Activated CD8-positive, alpha-beta memory T cell treated with anti-CD3 and anti-CD28 coated beads, Interleukin-2, amount 10 ng/mL, durations not matched to agents 7 days and 5 days (primary cell): ENCODE results near the gene FYB1. TPM values are rescaled to one million over a fixed set of nuclear protein-coding genes. Genes with fewer than 3 reads are reported as not detected.
"Not testable (repeated sequence)": the region's sequence is repeated elsewhere in the genome, so short reads cannot be mapped to it uniquely, and the experiment has no call there.

Experiments used
- ATAC-seq: fragments of 150-1000 bp; cut with Tn5 transposase; one replicate; pipeline ENCODE4 v1.10.0; 2021; ENCODE audit warnings: moderate library complexity
- CTCF ChIA-PET: fragments of 350-600 bp; sonication (Branson Sonifier 250); formaldehyde crosslinking; loops from one replicate; lab custom pipeline; 2021; ENCODE audit warnings: antibody characterized with exemption; lab: Charles Lee
- DNase-seq: peaks from one replicate; pipeline ENCODE4 v3.0.0-alpha.2; 2020
- H3K27ac Mint-ChIP-seq: one replicate; pipeline ENCODE4 v1.8.0; 2021; ENCODE audit warnings: mild to moderate bottlenecking, mixed read lengths
- H3K27me3 Mint-ChIP-seq: one replicate; pipeline ENCODE4 v1.8.0; 2021; ENCODE audit warnings: mixed read lengths
- H3K36me3 Mint-ChIP-seq: one replicate; pipeline ENCODE4 v1.8.0; 2021; ENCODE audit warnings: mild to moderate bottlenecking, mixed read lengths
- H3K4me1 Mint-ChIP-seq: one replicate; pipeline ENCODE4 v1.8.0; 2021; ENCODE audit warnings: mixed read lengths
- H3K4me3 Mint-ChIP-seq: one replicate; pipeline ENCODE4 v1.8.0; 2021; ENCODE audit warnings: mild to moderate bottlenecking, moderate library complexity, mixed read lengths
- H3K9me3 Mint-ChIP-seq: one replicate; pipeline ENCODE4 v1.8.0; 2022; ENCODE audit warnings: low read depth, mixed read lengths
- total RNA-seq, 2 experiments: library from RNA; stranded (reverse); gene quantifications; one replicate each; pipeline ENCODE4 v1.2.3, GENCODE V29; 2021

Gene FYB1
- total RNA-seq, 2 experiments from 2014 or later = 198 to 270 TPM

DNA sequence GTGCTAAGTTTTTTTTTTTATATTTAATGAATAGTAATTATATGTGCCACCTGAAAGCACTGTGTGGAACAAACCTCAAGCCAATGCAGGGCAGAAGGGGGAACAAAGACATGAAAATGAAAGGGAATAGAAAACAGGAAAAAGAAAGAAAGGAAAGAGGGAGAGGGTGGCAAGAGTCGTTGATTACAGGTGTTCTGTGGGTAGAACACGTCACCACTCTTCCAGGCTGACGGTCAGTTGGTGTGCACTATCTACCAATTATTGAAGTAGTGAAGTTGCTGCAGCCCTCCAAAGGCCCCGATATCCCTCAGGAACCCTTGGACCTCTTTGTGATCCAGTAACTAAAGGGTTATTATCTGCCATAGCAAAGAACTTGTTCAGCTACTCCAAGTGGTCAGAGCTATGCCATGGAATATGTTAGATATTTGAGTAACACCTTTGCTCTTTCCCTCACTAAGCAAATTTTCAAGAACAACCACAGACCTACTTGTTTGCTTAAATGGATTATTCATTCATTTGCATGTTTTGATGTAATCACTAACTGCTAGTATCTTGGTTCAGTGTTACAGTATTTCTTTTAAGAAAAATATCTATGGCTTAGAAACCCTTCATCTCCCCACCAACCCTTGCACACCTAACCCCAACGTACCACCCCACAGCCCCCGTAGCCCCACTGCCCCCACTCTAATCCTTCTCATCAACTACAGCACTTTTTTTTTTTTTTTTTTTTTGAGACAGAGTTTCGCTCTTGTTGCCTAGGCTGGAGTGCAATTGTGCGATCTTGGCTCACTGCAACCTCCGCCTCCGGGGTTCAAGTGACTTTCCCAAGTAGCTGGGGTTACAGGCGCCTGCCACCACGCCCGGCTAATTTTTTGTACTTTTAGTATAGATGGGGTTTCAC lies 31.3 kb downstream of the FYB1 start:
- DNase-seq (peak; percentile 52), ATAC-seq (peak; percentile 21)
- H3K27me3 Mint-ChIP-seq = no peaks in the 10 kb centered on the region
- peaks cover 85% of the 10 kb centered on the region for H3K4me1 Mint-ChIP-seq
- peak overlapping the region; percentile 88 for H3K27ac Mint-ChIP-seq
- H3K36me3 Mint-ChIP-seq = peaks cover 26% of the 10 kb centered on the region
- CTCF ChIA-PET = interaction anchor here (1.0 to 8.8 kb wide), 9 partner anchors 8 to 95 kb away, joined by 3 to 91 read pairs (median 8); partner anchors contain the start of gene FYB1
- H3K9me3 Mint-ChIP-seq = no peaks in the 10 kb centered on the region
- peak overlapping the region; percentile 65 for H3K4me3 Mint-ChIP-seq

DNA sequence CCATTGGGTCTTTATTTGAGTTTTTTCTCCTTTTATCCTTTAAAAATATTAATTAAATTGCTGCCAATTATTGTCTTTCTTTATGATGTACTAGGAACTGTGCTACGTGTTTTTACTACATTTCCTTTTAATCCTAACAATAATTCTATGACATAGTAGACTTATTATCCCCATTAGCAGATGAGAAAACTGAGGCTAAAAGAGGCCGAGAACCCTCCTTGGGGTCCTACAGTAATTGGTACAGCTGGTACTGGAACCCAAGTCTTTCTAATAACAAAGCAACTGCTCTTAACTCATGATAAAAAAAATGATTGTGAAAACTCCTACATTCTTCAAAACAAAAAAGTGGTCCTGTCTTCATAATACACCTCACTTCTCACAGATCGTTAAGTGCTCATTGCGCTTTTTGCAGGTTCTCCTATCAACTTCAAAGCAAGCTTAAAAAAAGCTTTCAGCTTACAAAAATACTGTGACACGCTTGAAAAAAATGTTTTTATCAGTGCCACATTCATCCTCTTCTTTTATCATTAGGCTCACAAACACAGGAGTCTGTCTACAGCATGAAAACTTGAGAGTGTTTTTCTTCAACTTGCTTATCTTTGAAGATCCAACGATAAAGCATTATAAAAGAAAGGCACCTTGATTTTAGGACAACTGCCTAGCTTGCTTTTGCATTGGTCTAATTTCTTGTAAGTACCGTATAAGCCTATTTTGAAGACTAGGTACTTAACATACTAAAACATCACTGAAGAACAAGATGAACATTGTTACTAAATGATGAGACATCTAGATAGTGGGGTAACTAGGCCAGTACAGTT lies 32.4 kb downstream of the FYB1 start:
- Mint-ChIP-seq H3K27me3 (no peaks in the 10 kb centered on the region), H3K9me3 (no peaks in the 10 kb centered on the region), H3K4me3 (peak overlapping the region; percentile 65), H3K27ac (peak overlapping the region; percentile 88), H3K4me1 (peaks cover 86% of the 10 kb centered on the region), H3K36me3 (peaks cover 30% of the 10 kb centered on the region)
- DNase-seq (no peak), ATAC-seq (peak; percentile 4)
- CTCF ChIA-PET = interaction anchor here (0.7 to 8.3 kb wide), 11 partner anchors 9 to 110 kb away, joined by 3 to 91 read pairs (median 6); no protein-coding TSS in a partner anchor

DNA sequence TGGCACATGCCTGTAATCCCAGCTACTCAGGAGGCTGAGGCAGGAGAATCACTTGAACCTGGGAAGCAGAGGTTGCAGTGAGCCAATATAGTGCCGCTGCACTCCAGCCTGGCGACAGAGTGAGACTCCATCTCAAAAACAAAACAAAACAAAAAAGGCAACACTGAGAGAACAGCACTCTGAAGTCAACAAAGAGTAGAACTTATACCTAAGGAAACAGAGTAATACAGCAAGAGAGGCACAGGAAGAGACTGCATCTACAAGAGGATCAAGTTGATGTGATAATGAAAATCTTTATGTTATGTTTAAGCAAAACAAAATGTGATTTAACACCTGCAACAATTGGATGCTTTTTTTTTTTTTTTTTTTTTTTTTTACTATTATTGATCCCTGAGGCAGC lies 33.1 kb downstream of the FYB1 start:
- peaks cover 86% of the 10 kb centered on the region for H3K4me1 Mint-ChIP-seq
- H3K36me3 Mint-ChIP-seq = peaks cover 35% of the 10 kb centered on the region
- peak; percentile 25 for ATAC-seq
- H3K27ac Mint-ChIP-seq = peak overlapping the region; percentile 90
- H3K4me3 Mint-ChIP-seq = peak overlapping the region; percentile 74
- no peaks in the 10 kb centered on the region for H3K27me3 Mint-ChIP-seq
- H3K9me3 Mint-ChIP-seq = no peaks in the 10 kb centered on the region
- DNase-seq = no peak
- CTCF ChIA-PET = interaction anchor here (1.1 to 8.3 kb wide), 9 partner anchors 8 to 31 kb away, joined by 3 to 91 read pairs (median 6); no protein-coding TSS in a partner anchor

DNA sequence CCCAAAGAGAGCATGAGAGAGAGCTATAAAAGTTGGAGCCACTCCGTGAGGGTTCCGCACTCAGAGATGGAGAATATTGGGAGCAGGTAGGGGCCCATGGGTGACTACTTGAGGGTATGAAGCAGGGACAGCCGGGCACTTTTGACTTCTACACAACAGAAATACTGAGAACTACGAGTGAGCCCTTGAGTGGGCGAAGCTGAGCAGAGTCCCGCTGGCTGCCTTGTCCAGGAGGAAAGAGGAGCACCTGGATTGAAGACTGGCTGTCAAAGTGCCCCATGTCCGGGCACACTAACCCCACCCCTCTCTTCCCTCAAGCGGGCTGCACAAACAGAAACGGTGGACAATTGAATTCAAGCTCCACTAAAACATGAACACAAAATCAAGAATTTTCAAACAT lies 33.6 kb downstream of the FYB1 start:
- DNase-seq (no peak), ATAC-seq (no peak)
- H3K4me3 Mint-ChIP-seq = peak overlapping the region; percentile 74
- H3K27me3 Mint-ChIP-seq = no peaks in the 10 kb centered on the region
- H3K27ac Mint-ChIP-seq = peak overlapping the region; percentile 90
- H3K9me3 Mint-ChIP-seq = no peaks in the 10 kb centered on the region
- peaks cover 86% of the 10 kb centered on the region for H3K4me1 Mint-ChIP-seq
- H3K36me3 Mint-ChIP-seq = peaks cover 37% of the 10 kb centered on the region
- CTCF ChIA-PET = interaction anchor here (0.9 to 8.3 kb wide), 8 partner anchors 8 to 32 kb away, joined by 3 to 91 read pairs (median 4); no protein-coding TSS in a partner anchor

DNA sequence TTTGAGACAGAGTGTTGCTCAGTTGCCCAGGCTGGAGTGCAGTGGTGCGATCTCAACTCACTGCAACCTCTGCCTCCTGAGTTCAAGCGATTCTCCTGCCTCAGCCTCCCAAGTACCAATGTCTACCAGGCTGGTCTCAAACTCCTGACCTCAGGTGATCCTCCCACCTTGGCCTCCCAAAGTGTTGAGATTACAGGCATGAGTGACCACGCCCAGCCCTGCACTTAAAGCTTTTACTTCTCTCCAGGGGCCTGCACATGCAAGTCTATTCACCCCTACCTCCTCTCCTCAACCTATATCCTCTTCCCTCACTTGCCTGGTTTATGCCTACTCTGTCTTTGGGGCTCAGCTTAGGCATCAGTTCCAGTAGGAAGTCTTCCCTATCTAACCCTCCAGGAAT lies 39.8 kb downstream of the FYB1 start:
- not testable (repeated sequence) for ATAC-seq, H3K9me3 Mint-ChIP-seq, DNase-seq, H3K27me3 Mint-ChIP-seq
- Mint-ChIP-seq H3K36me3 (peaks cover 46% of the 10 kb centered on the region), H3K4me3 (peak overlapping the region; percentile 68), H3K27ac (peak overlapping the region; percentile 90), H3K4me1 (peaks cover 91% of the 10 kb centered on the region)
- CTCF ChIA-PET = interaction anchor here (1.1 to 8.6 kb wide), 7 partner anchors 9 to 37 kb away, joined by 3 to 91 read pairs (median 8); no protein-coding TSS in a partner anchor

DNA sequence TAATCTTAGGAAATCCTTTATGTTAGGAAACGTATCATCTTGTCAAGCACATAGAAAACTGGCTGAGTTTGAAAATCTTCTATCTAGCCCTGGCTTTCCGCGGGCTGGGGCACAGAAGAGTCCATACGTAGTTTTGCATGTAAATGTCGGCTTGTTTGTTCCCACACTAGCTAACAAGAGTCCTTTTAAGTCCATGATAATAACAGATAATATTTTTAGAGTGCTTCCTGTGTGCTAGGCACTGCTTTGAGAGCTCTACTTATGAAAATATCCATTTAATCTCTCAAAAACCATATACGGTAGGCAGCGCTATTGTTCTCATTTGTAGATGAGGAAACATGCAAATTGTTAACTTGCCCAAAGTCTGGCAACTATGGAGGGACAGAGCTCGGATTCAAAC lies 40.5 kb downstream of the FYB1 start:
- no peak for DNase-seq
- CTCF ChIA-PET = interaction anchor here (1.1 to 8.6 kb wide), 7 partner anchors 10 to 38 kb away, joined by 3 to 91 read pairs (median 8); no protein-coding TSS in a partner anchor
- Mint-ChIP-seq H3K4me3 (peak overlapping the region; percentile 68), H3K27ac (peak overlapping the region; percentile 90), H3K4me1 (peaks cover 95% of the 10 kb centered on the region), H3K27me3 (no peaks in the 10 kb centered on the region), H3K36me3 (peaks cover 52% of the 10 kb centered on the region), H3K9me3 (no peaks in the 10 kb centered on the region)
- ATAC-seq = no peak

DNA sequence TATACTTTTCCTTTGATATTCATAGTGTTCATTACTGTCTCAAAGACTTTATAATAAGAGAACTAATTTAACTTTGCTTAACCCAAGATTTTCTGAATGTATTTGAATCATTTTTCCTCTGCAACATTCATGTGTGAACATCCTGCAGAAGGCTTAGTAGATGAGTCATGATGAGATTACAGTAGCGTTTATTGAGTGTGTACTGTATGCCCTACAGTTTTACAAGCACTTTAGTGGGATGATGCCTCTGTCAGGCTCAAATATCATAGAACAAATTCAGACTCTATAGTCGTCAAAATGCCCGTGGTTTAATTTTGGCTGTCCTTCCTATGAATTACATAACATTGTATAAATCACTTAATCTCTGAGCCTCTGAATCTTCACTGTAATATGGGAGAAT lies 41.2 kb downstream of the FYB1 start:
- ATAC-seq = peak; percentile 54
- Mint-ChIP-seq H3K4me1 (peaks cover 95% of the 10 kb centered on the region), H3K36me3 (peaks cover 54% of the 10 kb centered on the region), H3K9me3 (peaks cover 1% of the 10 kb centered on the region), H3K27ac (peak overlapping the region; percentile 90), H3K4me3 (peak overlapping the region; percentile 68), H3K27me3 (no peaks in the 10 kb centered on the region)
- DNase-seq = no peak
- CTCF ChIA-PET = interaction anchor here (1.5 to 8.6 kb wide), 7 partner anchors 11 to 39 kb away, joined by 4 to 91 read pairs (median 8); no protein-coding TSS in a partner anchor

DNA sequence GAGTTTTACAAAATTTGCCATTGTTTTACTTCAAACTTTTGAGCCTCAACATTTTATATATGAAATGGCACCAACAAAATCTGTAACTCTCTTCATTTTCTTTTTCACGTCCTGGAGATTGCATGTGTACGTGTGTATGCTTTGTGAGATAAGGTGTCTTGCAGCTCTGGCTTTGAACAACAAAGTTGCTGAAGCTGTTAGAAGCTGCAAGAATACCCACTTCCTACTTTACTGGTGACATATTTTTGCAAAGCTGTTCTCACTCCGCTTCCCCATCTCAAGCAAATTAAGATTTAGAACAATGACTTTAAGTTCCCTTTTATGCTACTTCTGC lies 41.8 kb downstream of the FYB1 start:
- CTCF ChIA-PET = interaction anchor here (1.2 to 8.6 kb wide), 8 partner anchors 11 to 40 kb away, joined by 4 to 91 read pairs (median 8); no protein-coding TSS in a partner anchor
- peaks cover 95% of the 10 kb centered on the region for H3K4me1 Mint-ChIP-seq
- DNase-seq = no peak
- peak; percentile 49 for ATAC-seq
- no peaks in the 10 kb centered on the region for H3K27me3 Mint-ChIP-seq
- peak overlapping the region; percentile 68 for H3K4me3 Mint-ChIP-seq
- H3K36me3 Mint-ChIP-seq = peaks cover 57% of the 10 kb centered on the region
- peaks cover 5% of the 10 kb centered on the region for H3K9me3 Mint-ChIP-seq
- H3K27ac Mint-ChIP-seq = peak overlapping the region; percentile 90

DNA sequence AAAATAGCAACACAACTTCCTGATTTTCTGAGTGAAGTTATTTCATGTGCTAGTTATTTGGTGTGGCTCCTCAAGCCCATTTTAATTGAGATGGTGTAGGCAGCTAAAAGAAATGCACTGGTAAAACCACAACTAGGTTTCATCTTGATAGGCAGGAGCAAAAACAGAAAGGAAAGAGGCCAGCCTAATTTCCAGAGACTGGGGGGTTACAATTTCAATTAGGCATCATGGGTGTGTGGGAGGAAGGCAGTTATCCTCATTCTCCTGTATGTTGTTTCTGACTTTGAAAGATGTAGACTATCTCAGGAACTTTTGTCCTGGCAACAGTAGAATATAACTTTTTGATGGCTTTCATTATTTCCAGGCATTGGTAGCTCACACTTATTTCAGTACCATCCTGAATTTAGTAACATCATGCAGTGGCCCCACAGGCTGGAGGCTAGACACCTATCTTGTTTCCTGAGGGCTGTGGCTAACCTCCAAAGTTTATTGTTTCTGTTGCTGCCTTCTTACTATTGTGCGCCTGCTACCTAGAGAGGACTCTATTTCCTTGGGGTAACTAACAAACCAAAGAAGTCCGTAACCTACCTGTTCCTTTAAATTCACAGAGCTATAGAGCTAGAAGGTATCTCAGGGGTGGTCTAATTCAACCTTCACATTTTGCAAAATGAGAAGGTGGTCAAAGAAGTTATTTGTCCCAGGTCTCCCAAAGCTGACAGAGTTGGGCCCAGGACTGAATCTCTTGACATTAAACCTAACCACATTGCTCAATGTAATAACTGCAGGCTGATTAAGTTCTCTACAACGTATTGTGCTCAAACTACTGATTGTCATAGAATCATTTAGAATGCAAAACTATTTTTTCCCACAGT lies 42.4 kb downstream of the FYB1 start:
- Mint-ChIP-seq H3K4me1 (peaks cover 94% of the 10 kb centered on the region), H3K4me3 (peak overlapping the region; percentile 68), H3K27me3 (no peaks in the 10 kb centered on the region), H3K9me3 (peaks cover 5% of the 10 kb centered on the region), H3K27ac (peak overlapping the region; percentile 90), H3K36me3 (peaks cover 59% of the 10 kb centered on the region)
- DNase-seq (peak; percentile 89), ATAC-seq (peak; percentile 72)
- CTCF ChIA-PET = interaction anchor here (0.9 to 8.6 kb wide), 11 partner anchors 12 to 41 kb away, joined by 3 to 91 read pairs (median 8); no protein-coding TSS in a partner anchor

DNA sequence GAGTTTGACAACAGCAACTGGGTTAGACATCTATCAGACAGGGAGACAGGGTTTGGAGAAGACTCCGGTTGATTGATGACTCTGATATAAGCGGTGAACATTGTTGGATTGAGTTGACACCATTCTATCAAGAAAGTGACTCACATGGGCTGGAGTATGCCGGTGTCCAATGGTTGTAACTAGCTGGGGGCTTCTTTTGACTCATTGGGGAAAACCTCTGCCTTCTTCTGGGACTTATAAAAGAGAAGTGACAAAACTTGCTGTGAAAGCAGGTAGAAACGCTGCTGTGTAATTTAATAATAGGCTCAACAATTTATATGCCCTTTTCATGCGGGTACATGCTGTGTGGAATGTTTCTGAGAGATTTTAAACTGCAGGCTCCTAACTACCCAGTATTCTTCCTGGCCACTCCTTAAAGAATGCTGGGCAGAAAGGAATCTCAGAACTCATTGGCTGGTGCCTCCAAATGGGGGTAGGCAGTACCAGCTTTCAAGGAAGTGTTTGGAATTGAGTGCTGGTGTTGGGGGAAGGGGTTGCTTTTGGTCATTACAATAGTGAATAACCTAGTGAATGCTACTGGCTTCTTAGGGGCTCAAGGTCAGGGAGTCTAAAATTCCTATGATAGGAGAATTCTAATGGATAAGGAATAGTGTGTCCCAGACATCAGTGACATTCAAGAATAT lies 43.9 kb downstream of the FYB1 start:
- peak; percentile 12 for ATAC-seq

DNA sequence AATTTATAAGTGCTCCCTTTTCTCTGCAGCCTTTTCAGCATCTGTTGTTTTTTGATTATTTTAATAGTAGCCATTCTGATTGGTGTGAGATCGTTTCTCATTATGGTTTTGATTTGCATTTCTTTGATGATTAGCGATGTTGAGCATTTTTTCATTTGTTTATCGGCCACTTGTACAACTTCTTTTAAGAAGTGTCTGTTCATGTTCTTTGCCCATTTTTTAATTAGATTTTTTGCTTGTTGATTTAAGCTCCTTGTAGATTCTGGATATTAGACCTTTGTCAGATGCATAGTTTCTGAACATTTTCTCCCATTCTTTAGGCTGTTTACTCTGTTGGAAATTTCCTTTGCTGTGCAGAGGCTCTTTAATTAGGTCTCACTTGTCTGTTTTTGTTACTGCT lies 46.3 kb downstream of the FYB1 start:
- Mint-ChIP-seq H3K27ac (no peak overlapping the region), H3K4me3 (no peak overlapping the region), H3K4me1 (peaks cover 90% of the 10 kb centered on the region), H3K27me3 (no peaks in the 10 kb centered on the region), H3K9me3 (peaks cover 5% of the 10 kb centered on the region), H3K36me3 (peaks cover 67% of the 10 kb centered on the region)
- CTCF ChIA-PET = interaction anchor here (0.7 to 2.9 kb wide), 3 partner anchors 8 to 44 kb away, joined by 3 to 14 read pairs (median 3); no protein-coding TSS in a partner anchor
- no peak for ATAC-seq
- DNase-seq = no peak

More for the DNA sequence above, 43.9 kb downstream of the FYB1 start:
- H3K4me1 Mint-ChIP-seq = peaks cover 95% of the 10 kb centered on the region
- CTCF ChIA-PET = interaction anchor here (0.7 to 8.6 kb wide), 10 partner anchors 8 to 43 kb away, joined by 3 to 91 read pairs (median 6); no protein-coding TSS in a partner anchor
- peak; percentile 57 for DNase-seq
- peak overlapping the region; percentile 68 for H3K4me3 Mint-ChIP-seq
- peak overlapping the region; percentile 90 for H3K27ac Mint-ChIP-seq
- peaks cover 60% of the 10 kb centered on the region for H3K36me3 Mint-ChIP-seq
- peaks cover 5% of the 10 kb centered on the region for H3K9me3 Mint-ChIP-seq
- no peaks in the 10 kb centered on the region for H3K27me3 Mint-ChIP-seq
